Measurements from ENCODE around the gene BORCS5.

Gene BORCS5

GRCh38 chr12:12439636-12440035 is 82.8 kb downstream of the BORCS5 start:
- DNase-seq: peak; percentile 15

- no peak for DNase-seq
Observed at GRCh38 chr12:12440784-12441428, 84.0 kb downstream of the BORCS5 start.

GRCh38 chr12:12441429-12441807 is 84.5 kb downstream of the BORCS5 start:
- DNase-seq: no peak

- DNase-seq: peak; percentile 23
Observed at GRCh38 chr12:12441843-12442461, 85.1 kb downstream of the BORCS5 start.

GRCh38 chr12:12442548-12443071 is 85.7 kb downstream of the BORCS5 start:
- DNase-seq: no peak

- no peak for DNase-seq
Observed at GRCh38 chr12:12443431-12443878, 86.6 kb downstream of the BORCS5 start.

- no peak for DNase-seq
Observed at GRCh38 chr12:12445165-12445881, 88.4 kb downstream of the BORCS5 start.

- DNase-seq: no peak
Observed at GRCh38 chr12:12445882-12446181, 89.0 kb downstream of the BORCS5 start.

- DNase-seq: no peak
Observed at GRCh38 chr12:12446786-12447185, 89.9 kb downstream of the BORCS5 start.

GRCh38 chr12:12447236-12447635 is 90.4 kb downstream of the BORCS5 start:
- no peak for DNase-seq

GRCh38 chr12:12447837-12448236 is 91.0 kb downstream of the BORCS5 start:
- no peak for DNase-seq

- DNase-seq: no peak
Observed at GRCh38 chr12:12449533-12450025, 92.7 kb downstream of the BORCS5 start.

- DNase-seq: no peak
Observed at GRCh38 chr12:12450043-12450471, 93.2 kb downstream of the BORCS5 start.

GRCh38 chr12:12451098-12451497 is 94.2 kb downstream of the BORCS5 start:
- DNase-seq: no peak

GRCh38 chr12:12452326-12452902 is 95.5 kb downstream of the BORCS5 start:
- DNase-seq: no peak

- no peak for DNase-seq
Observed at GRCh38 chr12:12453635-12454034, 96.8 kb downstream of the BORCS5 start.

- no peak for DNase-seq
Observed at GRCh38 chr12:12454315-12454714, 97.4 kb downstream of the BORCS5 start.

GRCh38 chr12:12456637-12457036 is 99.8 kb downstream of the BORCS5 start:
- no peak for DNase-seq

- DNase-seq: no peak
Observed at GRCh38 chr12:12460935-12461922, 104.4 kb downstream of the BORCS5 start.

GRCh38 chr12:12461923-12462315 is 105.0 kb downstream of the BORCS5 start:
- DNase-seq: no peak

- no peak for DNase-seq
Observed at GRCh38 chr12:12465522-12465921, 108.6 kb downstream of the BORCS5 start.

- DNase-seq: no peak
Observed at GRCh38 chr12:12466157-12466556, 109.3 kb downstream of the BORCS5 start.

Data from activated T-cell treated with anti-CD3 and anti-CD28 coated beads for 4 hours (primary cell).